Kidney epithelial cell (primary cell): Measurements from ENCODE around the gene STK17B. TPM values are rescaled to one million over a fixed set of nuclear protein-coding genes. Genes with fewer than 3 reads are reported as not detected.

Experiments used
- DNase-seq: peaks from one replicate; pipeline ENCODE4 v3.0.0-alpha.2; 2010; ENCODE audit warnings: low read depth
- H3K27me3 ChIP-seq: 2 replicates; pipeline ENCODE4 v1.6.0; 2011; ENCODE audit warnings: low read length; ENCODE audit not compliant: control insufficient read depth, insufficient read depth
- H3K36me3 ChIP-seq: 2 replicates; pipeline ENCODE4 v1.5.1; 2011; ENCODE audit warnings: low read length; ENCODE audit not compliant: control insufficient read depth, insufficient read depth
- H3K4me3 ChIP-seq: 2 replicates; pipeline ENCODE4 v1.5.1; 2011; ENCODE audit warnings: low read depth, mild to moderate bottlenecking, control low read depth, low read length
- CTCF ChIP-seq: IDR thresholded peaks from 2 replicates; pipeline ENCODE4 v1.5.1; 2011; ENCODE audit warnings: mild to moderate bottlenecking, moderate library complexity, low read length, control low read depth, inconsistent platforms; ENCODE audit not compliant: insufficient read depth, poor library complexity, severe bottlenecking
- total RNA-seq: library from RNA; depleted of rRNA; stranded (reverse); fragments of >200 nt; gene quantifications from 2 replicates; pipeline ENCODE4 v1.2.3, GENCODE V29; 2015

Gene STK17B
- total RNA-seq, 1 donor from 2014 or later, result 8.2 TPM

GRCh38 chr2:196117214-196117705 is 54.1 kb downstream of the STK17B start:
- no peaks in the 10 kb centered on the region for H3K27me3 ChIP-seq
- DNase-seq, result no peak
- no peaks in the 10 kb centered on the region for H3K36me3 ChIP-seq
- H3K4me3 ChIP-seq, result no peak overlapping the region
- TF ChIP-seq CTCF, result no peak

GRCh38 chr2:196113061-196113974 is 58.1 kb downstream of the STK17B start:
- Histone ChIP-seq H3K27me3 (no peaks in the 10 kb centered on the region), H3K4me3 (no peak overlapping the region), H3K36me3 (no peaks in the 10 kb centered on the region)
- no peak for TF ChIP-seq CTCF
- no peak for DNase-seq

GRCh38 chr2:196112418-196113034 is 58.9 kb downstream of the STK17B start:
- no peak overlapping the region for H3K4me3 ChIP-seq
- no peak for TF ChIP-seq CTCF

GRCh38 chr2:196108604-196109003 is 62.8 kb downstream of the STK17B start:
- DNase-seq, result no peak
- TF ChIP-seq CTCF, result no peak
- Histone ChIP-seq H3K36me3 (no peaks in the 10 kb centered on the region), H3K27me3 (no peaks in the 10 kb centered on the region), H3K4me3 (no peak overlapping the region)

More at GRCh38 chr2:196112418-196113034, 58.9 kb downstream of the STK17B start:
- no peaks in the 10 kb centered on the region for H3K27me3 ChIP-seq
- peak; percentile 82 for DNase-seq
- H3K36me3 ChIP-seq, result no peaks in the 10 kb centered on the region

- Histone ChIP-seq H3K27me3 (no peaks in the 10 kb centered on the region), H3K36me3 (no peaks in the 10 kb centered on the region), H3K4me3 (no peak overlapping the region)
- no peak for TF ChIP-seq CTCF
- DNase-seq, result no peak
These were observed 65.4 kb downstream of the STK17B start for GRCh38 chr2:196105951-196106350.
